ENCODE results near the gene TLE3.

Gene TLE3

GRCh38 chr15:70030851-70031250, 66.9 kb downstream of the TLE3 start:
- H3K27ac ChIP-seq, result no peak overlapping the region
- H3K9me3 ChIP-seq (ENCODE audit: low read depth, low read length), result no peaks in the 10 kb centered on the region
- TF ChIP-seq EZH2 (IDR thresholded peaks at IDR 0.05), result no peak
- no peak for TF ChIP-seq POLR2AphosphoS5 (IDR thresholded peaks at IDR 0.05; ENCODE audit: borderline replicate concordance, low read depth, low read length)
- TF ChIP-seq FOXP2 (optimal IDR thresholded peaks at IDR 0.05; ENCODE audit: control extremely low read depth, extremely low read length, insufficient read depth), result no peak
- H3K36me3 ChIP-seq (ENCODE audit: insufficient read depth, low read length), result no peaks in the 10 kb centered on the region
- DNase-seq (ENCODE audit: low read depth, low spot score), result no peak
- no peak overlapping the region for H3K9ac ChIP-seq (ENCODE audit: insufficient read length)
- no peak overlapping the region for H3K4me3 ChIP-seq

GRCh38 chr15:70029297-70029701, 68.4 kb downstream of the TLE3 start:
- Histone ChIP-seq H3K27ac (no peak overlapping the region), H3K9me3 (ENCODE audit: low read depth, low read length) (no peaks in the 10 kb centered on the region), H3K36me3 (ENCODE audit: insufficient read depth, low read length) (no peaks in the 10 kb centered on the region), H3K4me3 (no peak overlapping the region), H3K9ac (ENCODE audit: insufficient read length) (no peak overlapping the region)
- DNase-seq (ENCODE audit: low read depth, low spot score), result no peak
- no peak for TF ChIP-seq EZH2 (IDR thresholded peaks at IDR 0.05)
- no peak for TF ChIP-seq POLR2AphosphoS5 (IDR thresholded peaks at IDR 0.05; ENCODE audit: borderline replicate concordance, low read depth, low read length)
- TF ChIP-seq FOXP2 (optimal IDR thresholded peaks at IDR 0.05; ENCODE audit: control extremely low read depth, extremely low read length, insufficient read depth), result no peak

- TF ChIP-seq POLR2AphosphoS5 (IDR thresholded peaks at IDR 0.05; ENCODE audit: borderline replicate concordance, low read depth, low read length), result no peak
- TF ChIP-seq EZH2 (IDR thresholded peaks at IDR 0.05), result no peak
- no peak for TF ChIP-seq FOXP2 (optimal IDR thresholded peaks at IDR 0.05; ENCODE audit: control extremely low read depth, extremely low read length, insufficient read depth)
- no peak overlapping the region for H3K4me3 ChIP-seq
- H3K9me3 ChIP-seq (ENCODE audit: low read depth, low read length), result no peaks in the 10 kb centered on the region
- DNase-seq (ENCODE audit: low read depth, low spot score), result no peak
- no peak overlapping the region for H3K9ac ChIP-seq (ENCODE audit: insufficient read length)
- no peak overlapping the region for H3K27ac ChIP-seq
- no peaks in the 10 kb centered on the region for H3K36me3 ChIP-seq (ENCODE audit: insufficient read depth, low read length)
Observed at GRCh38 chr15:70027518-70027917, 70.2 kb downstream of the TLE3 start.

- Histone ChIP-seq H3K4me3 (no peak overlapping the region), H3K36me3 (ENCODE audit: insufficient read depth, low read length) (no peaks in the 10 kb centered on the region), H3K9me3 (ENCODE audit: low read depth, low read length) (no peaks in the 10 kb centered on the region), H3K27ac (no peak overlapping the region), H3K9ac (ENCODE audit: insufficient read length) (no peak overlapping the region)
- TF ChIP-seq EZH2 (IDR thresholded peaks at IDR 0.05) (no peak), POLR2AphosphoS5 (IDR thresholded peaks at IDR 0.05; ENCODE audit: borderline replicate concordance, low read depth, low read length) (no peak), FOXP2 (optimal IDR thresholded peaks at IDR 0.05; ENCODE audit: control extremely low read depth, extremely low read length, insufficient read depth) (no peak)
- no peak for DNase-seq (ENCODE audit: low read depth, low spot score)
Observed at GRCh38 chr15:70026991-70027390, 70.7 kb downstream of the TLE3 start.

- no peak for DNase-seq (ENCODE audit: low read depth, low spot score)
- Histone ChIP-seq H3K9me3 (ENCODE audit: low read depth, low read length) (no peaks in the 10 kb centered on the region), H3K27ac (no peak overlapping the region), H3K9ac (ENCODE audit: insufficient read length) (no peak overlapping the region), H3K4me3 (no peak overlapping the region), H3K36me3 (ENCODE audit: insufficient read depth, low read length) (no peaks in the 10 kb centered on the region)
- TF ChIP-seq FOXP2 (optimal IDR thresholded peaks at IDR 0.05; ENCODE audit: control extremely low read depth, extremely low read length, insufficient read depth) (no peak), EZH2 (IDR thresholded peaks at IDR 0.05) (no peak), POLR2AphosphoS5 (IDR thresholded peaks at IDR 0.05; ENCODE audit: borderline replicate concordance, low read depth, low read length) (no peak)
Observed at GRCh38 chr15:70025413-70026296, 72.1 kb downstream of the TLE3 start.

- DNase-seq (ENCODE audit: low read depth, low spot score), result no peak
- TF ChIP-seq FOXP2 (optimal IDR thresholded peaks at IDR 0.05; ENCODE audit: control extremely low read depth, extremely low read length, insufficient read depth), result no peak
- no peak for TF ChIP-seq EZH2 (IDR thresholded peaks at IDR 0.05)
- no peak for TF ChIP-seq POLR2AphosphoS5 (IDR thresholded peaks at IDR 0.05; ENCODE audit: borderline replicate concordance, low read depth, low read length)
- H3K36me3 ChIP-seq (ENCODE audit: insufficient read depth, low read length), result no peaks in the 10 kb centered on the region
- H3K4me3 ChIP-seq, result no peak overlapping the region
- no peaks in the 10 kb centered on the region for H3K9me3 ChIP-seq (ENCODE audit: low read depth, low read length)
- no peak overlapping the region for H3K27ac ChIP-seq
- no peak overlapping the region for H3K9ac ChIP-seq (ENCODE audit: insufficient read length)
Observed at GRCh38 chr15:70024521-70024920, 73.2 kb downstream of the TLE3 start.

GRCh38 chr15:70023769-70024491, 73.8 kb downstream of the TLE3 start:
- DNase-seq (ENCODE audit: low read depth, low spot score), result peak; percentile 56
- Histone ChIP-seq H3K27ac (peak overlapping the region; percentile 73; the same call in 1 of the 2 replicates), H3K9ac (ENCODE audit: insufficient read length) (no peak overlapping the region), H3K4me3 (peak overlapping the region; percentile 64), H3K9me3 (ENCODE audit: low read depth, low read length) (no peaks in the 10 kb centered on the region), H3K36me3 (ENCODE audit: insufficient read depth, low read length) (no peaks in the 10 kb centered on the region)
- TF ChIP-seq EZH2 (IDR thresholded peaks at IDR 0.05), result no peak
- peak; percentile 64 for TF ChIP-seq FOXP2 (optimal IDR thresholded peaks at IDR 0.05; ENCODE audit: control extremely low read depth, extremely low read length, insufficient read depth)

GRCh38 chr15:70023064-70023768, 74.5 kb downstream of the TLE3 start:
- H3K9me3 ChIP-seq (ENCODE audit: low read depth, low read length), result no peaks in the 10 kb centered on the region
- TF ChIP-seq FOXP2 (optimal IDR thresholded peaks at IDR 0.05; ENCODE audit: control extremely low read depth, extremely low read length, insufficient read depth) (no peak), POLR2AphosphoS5 (IDR thresholded peaks at IDR 0.05; ENCODE audit: borderline replicate concordance, low read depth, low read length) (no peak), EZH2 (IDR thresholded peaks at IDR 0.05) (no peak)
- peak overlapping the region; percentile 64 for H3K4me3 ChIP-seq
- peak; percentile 51 for DNase-seq (ENCODE audit: low read depth, low spot score)
- peak overlapping the region; percentile 73; the same call in 1 of the 2 replicates for H3K27ac ChIP-seq
- H3K9ac ChIP-seq (ENCODE audit: insufficient read length), result no peak overlapping the region
- no peaks in the 10 kb centered on the region for H3K36me3 ChIP-seq (ENCODE audit: insufficient read depth, low read length)

Measured in SK-N-MC (cell line).